GM19035 (cell line): ENCODE results near the gene STON2.

ENCODE experiments used
- ATAC-seq: cut with Tn5 transposase; IDR thresholded peaks from one replicate; pipeline ENCODE4 v1.9.1; 2021; ENCODE audit not compliant: unreplicated experiment

STON2 gene

DNA sequence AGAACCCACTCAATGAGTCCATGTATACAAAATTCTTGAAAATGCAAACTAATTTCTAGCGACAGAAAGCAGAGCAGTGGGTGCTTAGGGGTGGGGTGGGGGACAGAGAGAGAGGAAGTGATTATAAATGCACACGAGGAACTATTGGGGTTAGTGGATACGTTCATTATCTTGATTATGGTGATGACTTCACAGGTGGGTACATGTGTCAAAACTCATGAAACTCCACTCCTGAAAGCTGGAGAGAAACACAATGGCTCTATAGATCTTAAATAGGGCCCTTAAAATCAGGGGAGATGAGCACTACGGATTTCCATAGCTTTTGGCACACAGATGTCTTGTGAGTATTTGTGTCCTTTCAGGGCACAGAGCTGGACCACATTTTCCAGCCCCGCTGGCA, 59.9 kb downstream of the STON2 start:
- ATAC-seq, result no peak

- no peak for ATAC-seq
Measured at GRCh38 chr14:81337073-81337472, 63.1 kb downstream of the STON2 start.

- ATAC-seq, result no peak
Measured at GRCh38 chr14:81336009-81336408, 64.1 kb downstream of the STON2 start.

DNA sequence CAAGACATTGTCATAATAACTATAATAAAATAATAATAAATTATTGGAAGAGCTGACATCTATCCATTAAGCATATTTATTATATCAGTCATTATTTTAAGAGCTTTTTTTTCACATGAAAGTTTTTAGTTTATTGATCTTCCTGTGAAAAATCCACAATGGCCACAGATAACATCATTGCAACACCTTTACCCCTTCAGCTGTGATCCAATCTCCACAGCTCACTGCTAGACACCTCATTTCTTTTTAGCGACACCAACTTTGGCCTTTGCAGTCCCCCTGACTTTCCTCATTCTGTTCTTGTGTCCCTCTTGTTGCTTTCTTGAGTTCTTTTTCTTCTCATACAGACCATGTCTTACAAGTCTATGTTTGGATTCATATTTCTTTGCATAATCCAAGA, 67.4 kb downstream of the STON2 start:
- ATAC-seq, result no peak

DNA sequence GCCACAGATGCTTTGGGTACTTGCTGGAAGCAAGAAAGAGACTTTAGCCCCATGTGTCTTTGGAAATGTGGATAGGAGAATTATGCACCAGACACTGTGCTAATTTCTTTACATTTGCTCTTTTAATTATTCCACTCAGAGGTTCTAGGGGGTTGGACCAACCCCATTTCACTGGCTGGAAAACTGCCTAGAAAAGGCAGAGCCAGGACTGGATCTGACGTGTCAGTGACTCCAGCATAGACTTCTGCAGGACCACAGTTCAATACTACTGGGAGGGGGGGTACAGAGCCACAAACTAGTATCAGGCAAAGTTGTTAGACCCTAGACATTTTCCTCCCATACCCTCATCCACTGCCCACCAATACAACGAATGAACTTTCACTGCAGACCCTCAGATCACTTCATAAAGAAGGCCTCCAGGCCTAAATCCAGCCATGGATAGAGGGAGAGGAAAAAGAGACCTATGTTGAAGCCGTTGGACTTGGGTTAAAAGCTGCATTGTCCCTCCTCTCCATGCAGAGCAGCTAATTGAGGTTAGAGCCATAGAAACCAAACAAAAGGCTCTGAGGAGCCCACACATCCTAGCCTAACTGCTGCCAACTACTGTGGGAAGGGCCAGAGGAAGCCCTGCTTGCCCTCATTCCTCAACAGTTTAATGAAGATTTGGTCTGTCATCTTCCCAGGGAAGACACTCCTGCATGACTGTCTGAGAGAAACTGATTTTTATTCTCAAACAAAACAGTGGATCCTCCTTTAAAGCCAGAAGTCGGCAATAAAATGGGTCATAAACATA, 68.7 kb downstream of the STON2 start:
- no peak for ATAC-seq

GRCh38 chr14:81330619-81331122, 69.5 kb downstream of the STON2 start:
- ATAC-seq, result no peak

DNA sequence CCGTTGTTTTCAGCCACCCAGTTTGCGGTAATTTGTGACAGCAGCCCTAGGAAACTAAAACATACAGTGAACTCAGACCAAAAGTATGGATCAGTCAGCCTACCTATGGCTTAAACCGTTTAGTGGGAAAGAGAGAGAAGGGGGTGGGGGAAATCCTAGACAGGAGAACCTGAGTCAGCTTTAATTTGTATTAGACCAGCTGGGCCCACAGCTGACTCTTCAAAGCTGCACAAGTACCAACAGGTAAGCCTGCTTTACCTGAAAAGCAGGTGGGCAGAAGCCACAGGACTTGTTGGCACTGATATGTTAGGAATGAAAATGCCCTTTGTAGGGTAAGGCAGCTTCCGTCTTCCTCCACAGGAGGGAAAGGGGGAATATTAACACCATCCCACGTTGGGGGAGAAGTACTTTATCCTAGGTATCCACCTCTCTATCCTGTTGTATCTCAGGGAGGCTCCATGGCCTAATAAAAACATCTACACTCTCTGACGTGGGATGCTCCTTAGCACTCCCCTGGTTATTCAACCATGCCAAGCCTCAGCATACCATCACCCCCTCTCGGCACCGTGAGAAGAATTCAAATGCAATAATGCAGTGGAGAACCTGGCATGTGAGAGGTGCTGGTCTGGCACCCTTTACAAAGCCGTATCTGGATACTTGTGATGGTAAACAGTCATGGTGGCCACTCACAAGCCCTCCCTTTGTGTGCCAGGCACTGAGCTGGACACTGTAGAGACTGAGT, 70.3 kb downstream of the STON2 start:
- no peak for ATAC-seq

- ATAC-seq, result no peak
Measured at GRCh38 chr14:81326451-81326850, 73.7 kb downstream of the STON2 start.

- ATAC-seq, result no peak
Measured at GRCh38 chr14:81324011-81324410, 76.1 kb downstream of the STON2 start.

- no peak for ATAC-seq
Measured at GRCh38 chr14:81323093-81323492, 77.0 kb downstream of the STON2 start.

DNA sequence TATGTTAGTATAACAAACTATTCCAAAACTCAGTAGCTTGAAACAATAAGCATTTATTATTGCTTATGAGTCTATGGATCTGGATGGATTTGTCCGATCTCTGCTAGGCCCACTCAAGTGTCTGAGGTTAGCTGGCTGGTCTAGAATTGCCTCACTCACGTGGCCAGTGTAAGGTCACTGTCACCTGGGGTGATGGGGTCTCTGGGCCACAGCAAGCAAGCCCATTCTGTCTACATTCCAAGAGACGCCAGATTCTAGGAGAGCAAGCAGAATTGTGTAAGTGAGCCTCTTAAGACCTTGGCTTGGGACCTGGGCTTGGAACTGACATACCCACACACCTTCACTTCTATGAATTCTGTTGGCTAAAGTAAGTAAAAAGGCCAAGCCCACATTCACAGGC, 80.2 kb downstream of the STON2 start:
- no peak for ATAC-seq

- no peak for ATAC-seq
Measured at GRCh38 chr14:81319314-81319713, 80.8 kb downstream of the STON2 start.

GRCh38 chr14:81315341-81315740, 84.8 kb downstream of the STON2 start:
- no peak for ATAC-seq

- no peak for ATAC-seq
Measured at GRCh38 chr14:81314443-81315175, 85.5 kb downstream of the STON2 start.

GRCh38 chr14:81313775-81314429, 86.2 kb downstream of the STON2 start:
- ATAC-seq, result no peak

DNA sequence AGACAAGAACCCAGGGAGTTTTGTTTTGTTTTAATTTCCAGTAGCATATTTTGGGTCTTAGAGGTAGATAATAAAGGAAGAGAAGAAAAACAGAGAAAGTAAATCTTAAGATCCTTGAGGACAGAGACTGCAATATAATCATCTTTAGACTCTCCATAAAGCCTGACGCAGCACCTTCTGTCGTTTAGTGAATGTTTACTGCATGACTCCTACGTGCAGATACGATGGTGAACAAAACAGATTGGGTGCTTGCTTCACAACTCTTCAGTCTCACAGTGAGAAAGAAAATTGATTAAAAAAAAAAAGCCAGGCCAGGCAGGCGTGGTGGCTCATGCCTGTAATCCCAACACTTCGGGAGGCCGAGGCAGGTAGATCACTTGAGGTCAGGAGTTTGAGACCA, 86.9 kb downstream of the STON2 start:
- no peak for ATAC-seq

- ATAC-seq, result peak; percentile 48
Measured at GRCh38 chr14:81312289-81312876, 87.7 kb downstream of the STON2 start.

DNA sequence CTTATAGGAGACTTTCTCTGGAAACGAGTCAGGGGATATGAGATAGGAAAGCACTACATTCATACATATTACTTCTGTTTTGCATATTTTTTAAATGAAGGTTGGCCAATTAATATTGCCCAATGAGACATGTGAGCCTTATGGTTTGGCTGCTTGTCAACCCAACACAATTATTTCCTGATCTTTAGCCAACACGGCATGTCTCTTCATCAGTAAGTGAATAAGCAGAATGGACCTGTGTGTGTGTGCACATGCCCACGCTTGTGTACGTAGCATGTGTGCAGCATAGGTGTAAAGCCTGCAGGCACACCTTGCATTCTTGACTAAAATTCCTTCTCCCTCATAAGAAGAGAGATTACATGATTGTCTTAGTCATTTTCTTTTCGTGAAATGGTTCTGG, 88.3 kb downstream of the STON2 start:
- ATAC-seq, result no peak

DNA sequence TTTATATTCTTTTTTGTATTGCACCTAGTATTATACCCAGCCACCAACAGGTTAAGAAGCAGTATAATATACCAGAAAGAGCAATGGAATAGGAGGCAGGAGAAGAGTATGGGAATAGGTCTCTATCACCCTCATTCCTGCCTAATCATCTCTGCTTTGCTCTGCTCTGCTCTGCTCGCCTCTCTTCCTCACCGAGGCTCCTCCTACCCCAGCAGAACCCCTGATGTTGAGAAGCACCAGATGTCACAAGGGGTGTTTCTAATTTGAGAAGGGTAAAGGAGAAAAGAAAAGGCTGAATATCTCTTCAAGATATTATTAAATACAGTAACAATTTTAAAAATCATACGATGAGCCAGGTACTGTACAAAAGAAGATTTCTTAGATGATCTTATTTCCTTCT, 89.0 kb downstream of the STON2 start:
- ATAC-seq, result no peak

DNA sequence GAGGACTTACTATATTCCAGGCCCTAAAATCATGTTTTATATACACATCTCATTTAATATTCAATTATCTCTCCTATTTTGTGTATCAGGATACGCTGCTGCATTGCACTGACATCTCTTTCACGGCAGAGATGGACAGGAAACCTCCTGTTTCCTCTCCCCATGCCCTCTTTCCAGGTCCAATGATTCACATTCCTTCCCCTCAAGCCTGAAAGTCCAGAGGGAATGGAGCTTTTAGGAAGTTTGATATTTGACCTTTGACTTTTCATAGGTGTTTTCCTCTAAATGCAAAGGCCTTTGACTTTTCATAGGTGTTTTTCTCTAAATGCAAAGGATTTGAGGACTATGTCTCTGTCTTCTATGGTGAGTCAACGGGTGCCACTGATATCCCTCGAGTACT, 89.5 kb downstream of the STON2 start:
- no peak for ATAC-seq

DNA sequence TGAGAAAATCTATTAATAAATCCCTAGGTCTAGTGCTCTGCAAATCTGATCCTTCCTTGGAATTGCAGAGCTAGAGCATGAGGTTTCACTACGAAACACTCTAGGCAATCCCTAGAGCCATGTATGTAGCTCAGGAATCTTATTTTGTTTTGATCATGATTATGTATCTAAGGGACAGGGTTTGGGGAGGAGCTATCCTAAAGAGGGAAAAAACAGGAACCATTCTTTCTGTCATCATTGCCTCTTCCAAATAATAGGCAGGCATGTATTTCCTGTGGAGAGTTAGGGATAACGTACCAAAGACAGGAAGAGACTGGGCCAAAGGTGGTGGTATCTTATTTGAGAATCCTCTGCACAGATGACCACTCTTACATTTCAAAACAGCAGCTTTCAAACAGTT, 90.6 kb downstream of the STON2 start:
- ATAC-seq, result no peak
